GM21515 (cell line): Measurements from ENCODE around the gene KLHL2.
"Not testable (repeated sequence)": the region's sequence is repeated elsewhere in the genome, so short reads cannot be mapped to it uniquely, and the experiment has no call there.

Experiments used
- ATAC-seq: cut with Tn5 transposase; IDR thresholded peaks from one replicate; pipeline ENCODE4 v1.9.1; 2021; ENCODE audit not compliant: unreplicated experiment

Gene KLHL2

GRCh38 chr4:165201806-165202205 lies 5.6 kb upstream of the KLHL2 start:
- ATAC-seq = no peak

- no peak for ATAC-seq
Observed at GRCh38 chr4:165203541-165204461, 3.6 kb upstream of the KLHL2 start.

- ATAC-seq = no peak
Observed at GRCh38 chr4:165204462-165204830, 2.9 kb upstream of the KLHL2 start.

- ATAC-seq = peak; percentile 32
Observed at GRCh38 chr4:165207016-165207430, 338 bp upstream of the KLHL2 start.

- no peak for ATAC-seq
Observed at GRCh38 chr4:165208221-165208652, 876 bp downstream of the KLHL2 start.

GRCh38 chr4:165208741-165209388 lies 1.5 kb downstream of the KLHL2 start:
- ATAC-seq = no peak

- ATAC-seq = no peak
Observed at GRCh38 chr4:165209796-165210195, 2.4 kb downstream of the KLHL2 start.

GRCh38 chr4:165210566-165210965 lies 3.2 kb downstream of the KLHL2 start:
- no peak for ATAC-seq

- ATAC-seq = not testable (repeated sequence)
Observed at GRCh38 chr4:165212647-165213046, 5.3 kb downstream of the KLHL2 start.

GRCh38 chr4:165213404-165213803 lies 6.0 kb downstream of the KLHL2 start:
- not testable (repeated sequence) for ATAC-seq

- not testable (repeated sequence) for ATAC-seq
Observed at GRCh38 chr4:165213991-165214709, 6.8 kb downstream of the KLHL2 start.

- peak; percentile 38 for ATAC-seq
Observed at GRCh38 chr4:165215034-165215751, 7.8 kb downstream of the KLHL2 start.

GRCh38 chr4:165215761-165216487 lies 8.6 kb downstream of the KLHL2 start:
- ATAC-seq = peak; percentile 80

GRCh38 chr4:165217325-165217724 lies 10.0 kb downstream of the KLHL2 start:
- no peak for ATAC-seq

GRCh38 chr4:165221306-165221705 lies 13.9 kb downstream of the KLHL2 start:
- not testable (repeated sequence) for ATAC-seq

- ATAC-seq = not testable (repeated sequence)
Observed at GRCh38 chr4:165221993-165222650, 14.8 kb downstream of the KLHL2 start.

GRCh38 chr4:165222651-165222994 lies 15.3 kb downstream of the KLHL2 start:
- ATAC-seq = no peak

- not testable (repeated sequence) for ATAC-seq
Observed at GRCh38 chr4:165227401-165227800, 20.0 kb downstream of the KLHL2 start.

GRCh38 chr4:165229490-165230200 lies 22.3 kb downstream of the KLHL2 start:
- ATAC-seq = not testable (repeated sequence)
